Astrocyte (in vitro differentiated cells and primary cell): ENCODE data around the gene HNMT.

Experiments used
- CTCF ChIP-seq: IDR thresholded peaks from 2 replicates; pipeline ENCODE4 v1.5.1; 2011; ENCODE audit warnings: low read depth, mild to moderate bottlenecking, inconsistent platforms, low read length, moderate library complexity; ENCODE audit not compliant: insufficient read depth
- EZH2 ChIP-seq: IDR thresholded peaks from 2 replicates; pipeline ENCODE4 v1.6.1; 2012; ENCODE audit warnings: mild to moderate bottlenecking, low read length, inconsistent platforms; ENCODE audit not compliant: insufficient read depth

- TF ChIP-seq CTCF, result no peak
- TF ChIP-seq EZH2, result no peak
Observed at GRCh38 chr2:138013639-138014038, 49.4 kb downstream of the HNMT start.
